GM12891 (cell line): ENCODE results near the gene LIMA1.

Experiments used
- POLR2A ChIP-seq: IDR thresholded peaks from 2 replicates; pipeline ENCODE4 v1.6.1; 2011; ENCODE audit warnings: low read depth, low read length, control low read depth
- SPI1 ChIP-seq: IDR thresholded peaks from 2 replicates; pipeline ENCODE4 v1.6.1; 2011; ENCODE audit warnings: low read depth, low read length, control low read depth

DNA sequence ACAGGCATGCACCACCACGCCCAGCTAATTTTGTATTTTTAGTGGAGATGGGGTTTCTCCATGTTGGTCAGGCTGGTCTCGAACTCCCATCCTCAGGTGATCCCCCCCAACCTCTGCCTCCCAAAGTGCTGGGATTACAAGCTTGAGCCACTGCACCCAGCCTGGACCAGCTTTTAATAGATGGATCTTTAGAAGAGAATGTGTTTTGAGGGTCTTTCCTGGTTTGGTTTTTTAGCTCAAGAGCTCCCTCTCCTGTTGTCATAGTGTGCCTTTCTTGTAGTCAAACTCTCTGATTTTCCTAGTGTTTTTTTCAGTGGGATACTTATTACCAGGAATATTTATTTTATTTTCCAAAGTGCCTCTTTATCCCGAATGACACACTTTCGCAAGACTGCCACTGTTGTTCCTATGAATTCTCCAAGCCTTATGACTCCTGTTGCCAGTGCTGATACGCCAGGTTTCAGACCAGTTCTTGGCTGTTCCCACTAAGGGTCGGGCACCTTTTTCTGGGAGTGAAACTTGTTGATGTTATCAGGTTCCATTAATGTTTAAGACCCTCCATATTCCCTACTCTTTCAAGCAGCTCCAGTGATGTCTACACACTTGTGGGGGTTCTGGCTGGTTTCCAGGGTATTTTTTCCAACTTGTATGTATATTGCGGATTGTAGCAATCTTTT, 31.5 kb upstream of the LIMA1 start:
- TF ChIP-seq POLR2A (no peak), SPI1 (no peak)
